OCI-LY7 (cell line): Measurements from ENCODE around the gene ATP6V0B. TPM values are rescaled to one million over a fixed set of nuclear protein-coding genes. Genes with fewer than 3 reads are reported as not detected.

Experiments
- BruUV-seq: library from RNA; stranded (reverse); fragments of 400-500 nt; replicated peaks from 2 replicates; lab custom pipeline; 2021; lab: Mats Ljungman, UMichigan
- CTCF ChIA-PET: fragments of 300-600 bp; sonication (Branson Sonifier 250); formaldehyde crosslinking; loops from one replicate; lab custom pipeline; 2022; ENCODE audit warnings: antibody characterized with exemption; ENCODE audit not compliant: unreplicated experiment; lab: Charles Lee
- POLR2A ChIA-PET: fragments of 300-600 bp; sonication (Branson Sonifier 250); formaldehyde crosslinking; loops from one replicate; lab custom pipeline; 2022; ENCODE audit warnings: antibody characterized with exemption; lab: Charles Lee
- DNase-seq: peaks from one replicate; pipeline ENCODE4 v3.0.0-alpha.2; 2015; ENCODE audit warnings: low spot score
- H2AFZ ChIP-seq: fragments of 200-600 bp; sonication (generic), shearing (Covaris generic); 2 replicates; pipeline ENCODE4 v1.6.1; 2014; ENCODE audit warnings: mild to moderate bottlenecking, antibody characterized with exemption, low read length, moderate library complexity
- H3K27ac ChIP-seq: fragments of 200-600 bp; sonication (generic); 2 replicates; pipeline ENCODE4 v1.5.1; 2014; ENCODE audit warnings: mixed run types, low read depth, mild to moderate bottlenecking, moderate library complexity, low read length, inconsistent platforms; ENCODE audit not compliant: poor library complexity, severe bottlenecking
- H3K36me3 ChIP-seq: fragments of 200-600 bp; sonication (generic); 2 replicates; pipeline ENCODE4 v1.6.1; 2014; ENCODE audit warnings: mild to moderate bottlenecking, antibody characterized with exemption, low read length, moderate library complexity, mixed read lengths; ENCODE audit not compliant: insufficient read depth
- H3K4me1 ChIP-seq: fragments of 200-600 bp; sonication (generic); 2 replicates; pipeline ENCODE4 v1.5.1; 2014; ENCODE audit warnings: mild to moderate bottlenecking, low read length; ENCODE audit not compliant: insufficient read depth, poor library complexity, severe bottlenecking
- H3K4me2 ChIP-seq: fragments of 200-600 bp; sonication (generic); 2 replicates; pipeline ENCODE4 v1.6.1; 2014; ENCODE audit warnings: mild to moderate bottlenecking, low read length
- H3K4me3 ChIP-seq: fragments of 200-600 bp; sonication (generic); 2 replicates; pipeline ENCODE4 v1.5.1; 2014; ENCODE audit warnings: mild to moderate bottlenecking, low read depth, low read length; ENCODE audit not compliant: poor library complexity, severe bottlenecking
- H3K79me2 ChIP-seq: fragments of 200-600 bp; sonication (generic); 2 replicates; pipeline ENCODE4 v1.6.1; 2016; ENCODE audit warnings: low read depth, mild to moderate bottlenecking, low read length, moderate library complexity, mixed read lengths; ENCODE audit not compliant: insufficient read depth
- H3K9me2 ChIP-seq: fragments of 200-600 bp; sonication (generic); 2 replicates; pipeline ENCODE4 v1.6.1; 2016; ENCODE audit warnings: mild to moderate bottlenecking, low read length, mixed read lengths; ENCODE audit not compliant: insufficient read depth
- H3K9me3 ChIP-seq: fragments of 200-600 bp; sonication (generic); 2 replicates; pipeline ENCODE4 v1.6.1; 2014; ENCODE audit warnings: mild to moderate bottlenecking, mixed run types, low read length, mixed read lengths
- H4K20me1 ChIP-seq: fragments of 200-600 bp; sonication (generic); 2 replicates; pipeline ENCODE4 v1.6.1; 2014; ENCODE audit warnings: mild to moderate bottlenecking, antibody characterized with exemption, low read length, moderate library complexity, mixed read lengths; ENCODE audit not compliant: insufficient read depth
- CTCF ChIP-seq: fragments of 200-600 bp; sonication (generic); conservative IDR thresholded peaks from 2 replicates; pipeline ENCODE4 v1.5.1; 2014; ENCODE audit warnings: mild to moderate bottlenecking, antibody characterized with exemption, low read length, moderate library complexity, mixed read lengths
- EZH2phosphoT487 ChIP-seq: fragments of 200-600 bp; sonication (generic); IDR thresholded peaks from 2 replicates; pipeline ENCODE4 v1.6.1; 2018; ENCODE audit warnings: low read depth, borderline replicate concordance, mild to moderate bottlenecking, mixed run types, antibody characterized with exemption, low read length, moderate library complexity, mixed read lengths
- intact Hi-C: fragments of 100-400 bp; cut with micrococcal nuclease; formaldehyde crosslinking; loops from one replicate; pipeline ENCODE4 v1.10.0; 2022; ENCODE audit not compliant: unreplicated experiment
- total RNA-seq, 2 experiments: library from RNA; depleted of rRNA in 1 of 2; stranded (reverse); fragments of >200 nt in 1 of 2; shearing (Covaris generic) in 1 of 2; gene quantifications; 2 replicates each; pipeline ENCODE4 v1.2.3, GENCODE V29; 2014 to 2022

Gene ATP6V0B
- total RNA-seq, 2 experiments from 2014 or later = 68.4 to 97.1 TPM

- BruUV-seq = no TSS peak
- Histone ChIP-seq H3K9me3 (no peaks in the 10 kb centered on the region), H2AFZ (no peak overlapping the region), H3K4me1 (peaks cover 21% of the 10 kb centered on the region), H3K4me2 (no peak overlapping the region), H3K4me3 (no peak overlapping the region), H4K20me1 (no peaks in the 10 kb centered on the region), H3K79me2 (no peaks in the 10 kb centered on the region), H3K36me3 (no peaks in the 10 kb centered on the region), H3K27ac (no peak overlapping the region), H3K9me2 (no peaks in the 10 kb centered on the region)
- TF ChIP-seq CTCF (no peak), EZH2phosphoT487 (no peak)
- DNase-seq = no peak
- ChIA-PET CTCF (no interaction called here), POLR2A (no interaction called here)
- intact Hi-C loops = no loop called here
Observed at GRCh38 chr1:43995984-43996732, 21.4 kb downstream of the ATP6V0B start.

- intact Hi-C loops = no loop called here
- no peak overlapping the region for H3K27ac ChIP-seq
- H3K9me3 ChIP-seq = no peaks in the 10 kb centered on the region
- TF ChIP-seq EZH2phosphoT487 = no peak
- no peak for TF ChIP-seq CTCF
- H3K4me1 ChIP-seq = peaks cover 18% of the 10 kb centered on the region
- no peaks in the 10 kb centered on the region for H3K79me2 ChIP-seq
- no peak overlapping the region for H2AFZ ChIP-seq
- H4K20me1 ChIP-seq = no peaks in the 10 kb centered on the region
- no peaks in the 10 kb centered on the region for H3K36me3 ChIP-seq
- H3K4me2 ChIP-seq = no peak overlapping the region
- no peaks in the 10 kb centered on the region for H3K9me2 ChIP-seq
- BruUV-seq = no TSS peak
- CTCF ChIA-PET = no interaction called here
- POLR2A ChIA-PET = no interaction called here
- no peak for DNase-seq
- H3K4me3 ChIP-seq = no peak overlapping the region
Observed at GRCh38 chr1:43996733-43997115, 22.0 kb downstream of the ATP6V0B start.

- no peak for TF ChIP-seq CTCF
- TF ChIP-seq EZH2phosphoT487 = no peak
- H3K4me1 ChIP-seq = peaks cover 11% of the 10 kb centered on the region
- no peaks in the 10 kb centered on the region for H3K36me3 ChIP-seq
- DNase-seq = no peak
- no peaks in the 10 kb centered on the region for H3K9me2 ChIP-seq
- BruUV-seq = no TSS peak
- no peak overlapping the region for H3K27ac ChIP-seq
- CTCF ChIA-PET = no interaction called here
- intact Hi-C loops = no loop called here
- no peaks in the 10 kb centered on the region for H3K9me3 ChIP-seq
- H3K79me2 ChIP-seq = no peaks in the 10 kb centered on the region
- no peak overlapping the region for H3K4me3 ChIP-seq
- POLR2A ChIA-PET = no interaction called here
- H4K20me1 ChIP-seq = no peaks in the 10 kb centered on the region
- H3K4me2 ChIP-seq = no peak overlapping the region
- no peak overlapping the region for H2AFZ ChIP-seq
Observed at GRCh38 chr1:43997295-43997999, 22.7 kb downstream of the ATP6V0B start.
